Neural progenitor cell (in vitro differentiated cells): ENCODE measurements around the gene QSER1. TPM values are rescaled to one million over a fixed set of nuclear protein-coding genes. Genes with fewer than 3 reads are reported as not detected.

Experiments used
- DNase-seq: peaks from one replicate; pipeline ENCODE4 v3.0.0-alpha.2; 2016; ENCODE audit warnings: low spot score
- H2AFZ ChIP-seq: fragments of 200-600 bp; sonication (generic); replicated peaks from 2 replicates; pipeline ENCODE4 v1.6.1; 2016; ENCODE audit warnings: antibody characterized with exemption
- H3F3A ChIP-seq: fragments of 200-600 bp; sonication (generic); 2 replicates; pipeline ENCODE4 v1.6.1; 2016; ENCODE audit warnings: antibody characterized with exemption, low read depth
- H3K27ac ChIP-seq: fragments of 200-600 bp; sonication (generic); 2 replicates; pipeline ENCODE4 v1.5.1; 2016; ENCODE audit warnings: mild to moderate bottlenecking
- H3K27me3 ChIP-seq: fragments of 200-600 bp; sonication (generic); 2 replicates; pipeline ENCODE4 v1.6.1; 2016; ENCODE audit warnings: mild to moderate bottlenecking, moderate library complexity
- H3K36me3 ChIP-seq: fragments of 200-600 bp; sonication (generic); 2 replicates; pipeline ENCODE4 v1.5.1; 2016
- H3K4me1 ChIP-seq: fragments of 200-600 bp; sonication (generic); 2 replicates; pipeline ENCODE4 v1.6.1; 2016; ENCODE audit warnings: mixed run types
- H3K4me2 ChIP-seq: fragments of 200-600 bp; sonication (generic); 2 replicates; pipeline ENCODE4 v1.6.1; 2016
- H3K4me3 ChIP-seq: fragments of 200-600 bp; sonication (generic); 2 replicates; pipeline ENCODE4 v1.5.1; 2016
- H3K79me2 ChIP-seq: fragments of 200-600 bp; sonication (generic); 2 replicates; pipeline ENCODE4 v1.6.1; 2016; ENCODE audit warnings: low read depth
- H3K9ac ChIP-seq: fragments of 200-600 bp; sonication (generic); 2 replicates; pipeline ENCODE4 v1.6.1; 2016
- H3K9me3 ChIP-seq: fragments of 200-600 bp; sonication (generic); 2 replicates; pipeline ENCODE4 v1.5.1; 2016; ENCODE audit warnings: low read depth
- H4K20me1 ChIP-seq: fragments of 200-600 bp; sonication (generic); 2 replicates; pipeline ENCODE4 v1.6.1; 2016; ENCODE audit warnings: low read depth
- H3K27ac Mint-ChIP-seq: 3 replicates; pipeline ENCODE4 v1.8.0; 2021; ENCODE audit warnings: mixed read lengths
- H3K27me3 Mint-ChIP-seq: 2 replicates; pipeline ENCODE4 v1.8.0; 2022; ENCODE audit warnings: low read depth, mild to moderate bottlenecking, inconsistent platforms, moderate library complexity, mixed read lengths; ENCODE audit not compliant: insufficient read depth
- H3K36me3 Mint-ChIP-seq: 3 replicates; pipeline ENCODE4 v1.8.0; 2021; ENCODE audit warnings: mixed read lengths
- H3K4me1 Mint-ChIP-seq: 3 replicates; pipeline ENCODE4 v1.8.0; 2021; ENCODE audit warnings: mixed read lengths
- H3K4me3 Mint-ChIP-seq: 3 replicates; pipeline ENCODE4 v1.8.0; 2021; ENCODE audit warnings: mild to moderate bottlenecking, moderate library complexity, mixed read lengths
- H3K9me3 Mint-ChIP-seq: 3 replicates; pipeline ENCODE4 v1.8.0; 2020; ENCODE audit warnings: mixed read lengths
- EZH2 ChIP-seq: fragments of 200-600 bp; sonication (generic); IDR thresholded peaks from 2 replicates; pipeline ENCODE4 v1.6.1; 2017; ENCODE audit warnings: antibody characterized with exemption, mild to moderate bottlenecking, moderate library complexity
- EZH2phosphoT487 ChIP-seq: fragments of 200-600 bp; sonication (generic); IDR thresholded peaks from 2 replicates; pipeline ENCODE4 v1.6.1; 2017; ENCODE audit warnings: antibody characterized with exemption
- total RNA-seq: library from RNA; depleted of rRNA; stranded (reverse); fragments of >200 nt; gene quantifications from 2 replicates; pipeline ENCODE4 v1.2.3, GENCODE V29; 2015; ENCODE audit warnings: low replicate concordance
- TF ChIP-seq, protein P1 (sequence below): fragments of 200-600 bp; sonication (generic); IDR thresholded peaks from 2 replicates; pipeline ENCODE4 v1.5.1; 2017; ENCODE audit warnings: antibody characterized with exemption, mild to moderate bottlenecking

Gene QSER1
- total RNA-seq, 1 donor from 2014 or later, result 79.2 TPM

DNA sequence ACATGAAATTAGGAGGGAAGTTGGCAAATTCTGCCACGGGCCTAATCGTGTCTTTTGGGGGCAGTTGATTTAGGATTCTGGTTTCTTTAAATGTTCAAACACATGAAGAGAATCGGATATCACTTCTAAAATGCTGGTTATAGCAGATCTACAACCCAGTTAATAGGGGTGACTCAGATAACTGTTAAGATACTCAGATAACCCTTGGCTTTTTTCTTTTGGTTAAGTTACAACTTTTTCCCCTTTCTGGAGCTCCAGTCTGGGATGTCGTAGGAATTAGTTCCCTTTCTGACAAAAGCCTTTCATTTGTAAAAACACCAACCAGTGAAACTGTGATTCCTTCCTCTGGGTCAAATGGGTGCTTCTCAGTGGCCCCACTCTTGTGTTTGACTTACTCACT is 124.0 kb downstream of the QSER1 start:
- H2AFZ ChIP-seq, result no peak overlapping the region
- TF ChIP-seq EZH2 (no peak), EZH2phosphoT487 (no peak)
- TF ChIP-seq, protein P1, sequence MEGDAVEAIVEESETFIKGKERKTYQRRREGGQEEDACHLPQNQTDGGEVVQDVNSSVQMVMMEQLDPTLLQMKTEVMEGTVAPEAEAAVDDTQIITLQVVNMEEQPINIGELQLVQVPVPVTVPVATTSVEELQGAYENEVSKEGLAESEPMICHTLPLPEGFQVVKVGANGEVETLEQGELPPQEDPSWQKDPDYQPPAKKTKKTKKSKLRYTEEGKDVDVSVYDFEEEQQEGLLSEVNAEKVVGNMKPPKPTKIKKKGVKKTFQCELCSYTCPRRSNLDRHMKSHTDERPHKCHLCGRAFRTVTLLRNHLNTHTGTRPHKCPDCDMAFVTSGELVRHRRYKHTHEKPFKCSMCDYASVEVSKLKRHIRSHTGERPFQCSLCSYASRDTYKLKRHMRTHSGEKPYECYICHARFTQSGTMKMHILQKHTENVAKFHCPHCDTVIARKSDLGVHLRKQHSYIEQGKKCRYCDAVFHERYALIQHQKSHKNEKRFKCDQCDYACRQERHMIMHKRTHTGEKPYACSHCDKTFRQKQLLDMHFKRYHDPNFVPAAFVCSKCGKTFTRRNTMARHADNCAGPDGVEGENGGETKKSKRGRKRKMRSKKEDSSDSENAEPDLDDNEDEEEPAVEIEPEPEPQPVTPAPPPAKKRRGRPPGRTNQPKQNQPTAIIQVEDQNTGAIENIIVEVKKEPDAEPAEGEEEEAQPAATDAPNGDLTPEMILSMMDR, result no peak
- H3K9me3 ChIP-seq, result no peaks in the 10 kb centered on the region
- no peak overlapping the region for H3K27ac ChIP-seq
- Mint-ChIP-seq H3K9me3 (no peaks in the 10 kb centered on the region), H3K27ac (no peak overlapping the region), H3K4me3 (peak overlapping the region; percentile 88), H3K36me3 (no peaks in the 10 kb centered on the region), H3K27me3 (peaks cover 6% of the 10 kb centered on the region), H3K4me1 (peaks cover 15% of the 10 kb centered on the region)
- peaks cover 49% of the 10 kb centered on the region for H3K27me3 ChIP-seq
- H3K79me2 ChIP-seq, result no peaks in the 10 kb centered on the region
- H4K20me1 ChIP-seq, result no peaks in the 10 kb centered on the region
- no peak for DNase-seq
- peak overlapping the region; percentile 82 for H3K4me2 ChIP-seq
- H3F3A ChIP-seq, result peaks cover 15% of the 10 kb centered on the region
- H3K4me3 ChIP-seq, result peak overlapping the region; percentile 50
- H3K36me3 ChIP-seq, result no peaks in the 10 kb centered on the region
- no peak overlapping the region for H3K9ac ChIP-seq
- peaks cover 6% of the 10 kb centered on the region for H3K4me1 ChIP-seq

- H3K9ac ChIP-seq, result no peak overlapping the region
- no peaks in the 10 kb centered on the region for H3K9me3 Mint-ChIP-seq
- H3K27ac ChIP-seq, result no peak overlapping the region
- no peak overlapping the region for H2AFZ ChIP-seq
- no peak for DNase-seq
- no peaks in the 10 kb centered on the region for H4K20me1 ChIP-seq
- H3K36me3 Mint-ChIP-seq, result no peaks in the 10 kb centered on the region
- H3K27ac Mint-ChIP-seq, result no peak overlapping the region
- H3K27me3 Mint-ChIP-seq, result peaks cover 6% of the 10 kb centered on the region
- no peaks in the 10 kb centered on the region for H3K79me2 ChIP-seq
- peaks cover 15% of the 10 kb centered on the region for H3K4me1 Mint-ChIP-seq
- H3K4me1 ChIP-seq, result peaks cover 6% of the 10 kb centered on the region
- H3K9me3 ChIP-seq, result no peaks in the 10 kb centered on the region
- H3K4me2 ChIP-seq, result no peak overlapping the region
- H3K27me3 ChIP-seq, result peaks cover 49% of the 10 kb centered on the region
- peaks cover 15% of the 10 kb centered on the region for H3F3A ChIP-seq
- H3K4me3 Mint-ChIP-seq, result peak overlapping the region; percentile 49
- no peak overlapping the region for H3K4me3 ChIP-seq
- no peaks in the 10 kb centered on the region for H3K36me3 ChIP-seq
- TF ChIP-seq EZH2phosphoT487 (no peak), EZH2 (no peak)
- TF ChIP-seq, protein P1, result no peak
Observed at GRCh38 chr11:33017478-33017877, 124.9 kb downstream of the QSER1 start.

DNA sequence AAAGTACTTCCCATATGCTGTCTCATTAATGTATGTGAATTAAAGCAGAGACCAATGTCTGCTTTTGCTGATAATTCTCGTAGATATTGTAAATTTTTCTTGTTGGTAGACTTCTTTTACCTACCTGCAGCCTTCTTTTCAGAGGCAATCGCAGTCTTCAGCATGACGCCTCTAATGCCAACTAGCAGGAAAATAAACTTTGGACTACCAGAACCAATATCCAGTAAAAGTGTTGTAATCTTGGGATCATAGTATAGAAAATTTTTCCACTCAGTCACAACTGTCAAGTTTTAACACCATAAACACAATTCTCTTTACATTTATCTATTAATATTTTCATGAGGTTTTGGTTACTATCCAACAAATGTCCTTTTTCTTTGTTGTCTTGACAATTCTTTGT is 125.4 kb downstream of the QSER1 start:
- DNase-seq, result no peak
- H3K27ac ChIP-seq, result no peak overlapping the region
- Mint-ChIP-seq H3K4me1 (peaks cover 15% of the 10 kb centered on the region), H3K27ac (no peak overlapping the region), H3K36me3 (no peaks in the 10 kb centered on the region), H3K27me3 (peaks cover 5% of the 10 kb centered on the region), H3K9me3 (no peaks in the 10 kb centered on the region), H3K4me3 (peak overlapping the region; percentile 49)
- no peak overlapping the region for H2AFZ ChIP-seq
- TF ChIP-seq EZH2phosphoT487, result no peak
- TF ChIP-seq, protein P1, result no peak
- no peak for TF ChIP-seq EZH2
- no peak overlapping the region for H3K4me2 ChIP-seq
- H3K4me1 ChIP-seq, result peaks cover 6% of the 10 kb centered on the region
- H3K27me3 ChIP-seq, result peaks cover 49% of the 10 kb centered on the region
- H4K20me1 ChIP-seq, result no peaks in the 10 kb centered on the region
- H3F3A ChIP-seq, result peaks cover 15% of the 10 kb centered on the region
- H3K9ac ChIP-seq, result no peak overlapping the region
- H3K79me2 ChIP-seq, result no peaks in the 10 kb centered on the region
- H3K36me3 ChIP-seq, result no peaks in the 10 kb centered on the region
- no peaks in the 10 kb centered on the region for H3K9me3 ChIP-seq
- H3K4me3 ChIP-seq, result no peak overlapping the region
